AG04450 (cell line): ENCODE results near the gene IP6K3. TPM values are rescaled to one million over a fixed set of nuclear protein-coding genes. Genes with fewer than 3 reads are reported as not detected.

Experiments used
- CTCF ChIA-PET: fragments of 300-600, 350-600 bp; formaldehyde crosslinking; extraction: SDS; loops from one replicate; lab custom pipeline; 2022; ENCODE audit warnings: antibody characterized with exemption, inconsistent platforms; lab: Charles Lee
- POLR2A ChIA-PET: fragments of 350-600 bp; formaldehyde crosslinking; extraction: SDS; loops from one replicate; lab custom pipeline; 2021; ENCODE audit warnings: antibody characterized with exemption, inconsistent platforms; lab: Yijun Ruan, JAX
- DNase-seq: peaks from one replicate; pipeline ENCODE4 v3.0.0-alpha.2; 2011; ENCODE audit warnings: low read depth, low spot score
- H3K27ac ChIP-seq: one replicate; pipeline ENCODE4 v1.5.1; 2012; ENCODE audit warnings: low read depth, low read length, control low read depth
- H3K27me3 ChIP-seq: one replicate; pipeline ENCODE4 v1.6.0; 2012; ENCODE audit warnings: low read length; ENCODE audit not compliant: control insufficient read depth, insufficient read depth
- H3K4me3 ChIP-seq: 2 replicates; pipeline ENCODE4 v1.5.1; 2011; ENCODE audit warnings: mild to moderate bottlenecking, low read depth, low read length, control low read depth
- H3K9me3 ChIP-seq: 2 replicates; pipeline ENCODE4 v1.5.1; 2012; ENCODE audit warnings: low read length; ENCODE audit not compliant: control insufficient read depth, insufficient read depth
- CTCF ChIP-seq: IDR thresholded peaks from 2 replicates; pipeline ENCODE4 v1.5.1; 2011; ENCODE audit warnings: low read depth, low read length, control low read depth, inconsistent platforms
- polyA plus RNA-seq: library from polyadenylated mRNA; depleted of rRNA; stranded (reverse); fragments of >200 nt; gene quantifications from 2 replicates; pipeline ENCODE4 v1.2.3, GENCODE V29; 2011

IP6K3 gene
- polyA plus RNA-seq, 1 experiment = 1.1 TPM

DNA sequence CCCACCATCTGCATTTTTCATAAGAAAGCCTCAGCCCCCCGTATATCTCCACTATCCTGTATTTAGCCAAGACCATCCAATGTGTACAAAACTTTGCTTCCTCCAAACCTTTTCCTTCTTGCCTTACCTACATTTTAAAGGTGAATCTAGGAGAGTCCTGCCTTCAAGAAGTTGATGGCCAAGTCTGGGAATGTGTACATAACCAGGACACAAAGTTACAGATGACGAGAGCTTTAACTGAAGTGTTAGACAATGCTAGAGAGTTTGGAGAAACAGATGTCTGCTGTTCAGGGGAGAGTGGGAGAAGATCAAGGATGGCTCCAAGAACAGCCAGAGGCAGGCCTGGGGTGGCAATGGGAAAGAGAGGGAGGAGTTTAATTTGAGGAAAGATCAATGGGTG is 32.9 kb downstream of the IP6K3 start:
- Histone ChIP-seq H3K4me3 (no peak overlapping the region), H3K27me3 (peaks cover 11% of the 10 kb centered on the region), H3K9me3 (no peaks in the 10 kb centered on the region), H3K27ac (no peak overlapping the region)
- ChIA-PET POLR2A (interaction anchor here (0.6 kb wide), 1 partner anchor 650 kb away, joined by 3 read pairs; no protein-coding TSS in a partner anchor), CTCF (interaction anchor here (0.8 to 1.6 kb wide), 7 partner anchors 30 to 441 kb away, joined by 3 to 6 read pairs (median 4); no protein-coding TSS in a partner anchor)
- no peak for TF ChIP-seq CTCF
- no peak for DNase-seq

DNA sequence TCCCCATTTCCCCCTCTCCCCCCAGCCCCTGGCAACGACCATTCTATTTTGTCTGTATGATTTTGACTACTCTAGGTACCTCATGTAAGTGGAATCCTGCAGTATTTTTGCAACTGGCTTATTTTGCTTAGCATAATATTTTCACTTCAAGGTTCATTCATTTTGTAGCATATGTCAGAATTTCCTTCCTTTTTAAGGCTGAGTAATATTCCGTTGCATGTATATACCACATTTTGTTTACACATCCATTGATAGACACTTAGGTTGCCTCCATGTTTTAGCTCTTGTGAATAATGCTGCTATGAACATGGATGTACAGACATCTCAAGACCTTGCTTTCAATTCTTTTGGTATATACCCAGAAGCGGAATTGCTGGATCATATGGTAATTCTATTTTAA is 33.8 kb downstream of the IP6K3 start:
- ChIA-PET CTCF (interaction anchor here (0.6 to 1.6 kb wide), 6 partner anchors 10 to 442 kb away, joined by 3 to 6 read pairs (median 4); no protein-coding TSS in a partner anchor), POLR2A (no interaction called here)
- H3K27ac ChIP-seq = no peak overlapping the region
- no peak for DNase-seq
- H3K27me3 ChIP-seq = peaks cover 8% of the 10 kb centered on the region
- H3K4me3 ChIP-seq = no peak overlapping the region
- H3K9me3 ChIP-seq = no peaks in the 10 kb centered on the region
- TF ChIP-seq CTCF = no peak

DNA sequence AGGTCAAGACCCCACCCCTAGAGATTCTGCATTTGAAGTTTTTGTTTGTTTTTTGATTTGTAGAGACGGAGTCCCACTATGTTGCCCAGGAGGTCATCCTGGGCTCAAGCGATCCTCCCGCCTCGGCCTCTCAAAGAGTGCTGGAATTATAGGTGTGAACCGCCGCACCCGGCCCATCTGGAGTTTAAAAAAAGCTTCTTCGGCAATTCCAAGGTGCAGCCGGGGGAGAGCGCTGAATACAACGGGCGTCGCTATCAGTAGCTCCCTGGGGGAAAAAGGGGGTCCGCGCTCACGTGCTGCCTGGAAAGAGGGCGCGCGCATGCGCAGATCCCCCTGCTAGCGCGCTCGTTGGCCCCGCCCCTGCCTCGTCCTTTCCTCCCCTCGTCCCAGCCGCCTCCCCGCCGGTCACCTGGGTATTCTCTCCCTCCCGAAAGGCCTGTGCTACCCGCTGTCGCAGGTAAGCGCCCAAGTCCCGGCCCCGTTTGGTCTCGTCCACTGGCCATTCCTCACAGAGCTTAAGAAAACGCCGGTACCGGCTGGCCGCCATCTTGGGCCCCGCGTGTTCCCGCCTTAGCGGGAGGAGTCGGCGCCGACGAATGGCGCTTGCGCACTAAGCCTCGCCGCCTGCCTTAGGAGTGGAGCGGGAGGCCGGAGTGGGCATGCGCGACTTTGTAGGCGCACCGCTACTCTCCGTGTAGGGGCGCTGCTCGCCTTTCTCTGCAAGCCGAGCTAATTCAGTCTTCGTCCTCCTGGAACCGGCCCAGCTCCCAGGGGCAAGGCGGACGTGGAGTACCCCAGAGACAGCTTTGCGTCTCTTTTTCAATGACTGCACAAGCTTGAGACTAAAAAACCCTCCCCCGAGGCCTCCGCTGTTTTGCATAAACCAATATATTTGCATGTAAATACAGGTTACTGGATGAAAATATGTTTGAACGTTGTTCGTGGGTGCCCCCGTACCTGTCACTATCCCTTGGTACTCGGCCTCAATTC is 35.3 kb downstream of the IP6K3 start, which contains the start of gene UQCC2:
Gene UQCC2 (minus strand): TSS at position 561 of the 990 bp plus-strand sequence. CDS start 14 bp downstream, at position 547.
- POLR2A ChIA-PET = interaction anchor here (0.7 to 1.7 kb wide), 11 partner anchors 11 to 443 kb away, joined by 3 to 12 read pairs (median 3); partner anchors contain the start of genes BAK1 and ITPR3
- peak; percentile 93 for DNase-seq
- Histone ChIP-seq H3K9me3 (no peaks in the 10 kb centered on the region), H3K27ac (peak within 1 kb of the TSS; percentile 84), H3K4me3 (peak within 1 kb of the TSS; percentile 95), H3K27me3 (peaks cover 8% of the 10 kb centered on the region)
- CTCF ChIA-PET = interaction anchor here (0.6 to 3.7 kb wide), 73 partner anchors 9 to 1544 kb away, joined by 3 to 51 read pairs (median 5); partner anchors contain the start of genes BAK1 and GRM4
- TF ChIP-seq CTCF = peak; percentile 73

GRCh38 chr6:33710296-33711121 is 36.2 kb downstream of the IP6K3 start:
- CTCF ChIA-PET = interaction anchor here (0.6 to 3.7 kb wide), 31 partner anchors 9 to 705 kb away, joined by 3 to 51 read pairs (median 7); partner anchors contain the start of gene BAK1
- H3K9me3 ChIP-seq = no peaks in the 10 kb centered on the region
- no peak for DNase-seq
- POLR2A ChIA-PET = interaction anchor here (0.5 to 1.7 kb wide), 6 partner anchors 10 to 336 kb away, joined by 3 to 12 read pairs (median 4); partner anchors contain the start of genes BAK1 and ITPR3
- peaks cover 6% of the 10 kb centered on the region for H3K27me3 ChIP-seq
- TF ChIP-seq CTCF = no peak
- peak overlapping the region; percentile 95 for H3K4me3 ChIP-seq
- H3K27ac ChIP-seq = no peak overlapping the region
